Superior temporal gyrus (tissue), 1 donor: Measurements from ENCODE around the gene ATXN7.

ENCODE experiments used
- DNase-seq: peaks from one replicate; pipeline ENCODE4 v3.0.0-alpha.2; 2016; ENCODE audit errors: extremely low spot score

ATXN7 gene

GRCh38 chr3:64021922-64022321 lies 158.3 kb downstream of the ATXN7 start:
- DNase-seq: no peak

DNA sequence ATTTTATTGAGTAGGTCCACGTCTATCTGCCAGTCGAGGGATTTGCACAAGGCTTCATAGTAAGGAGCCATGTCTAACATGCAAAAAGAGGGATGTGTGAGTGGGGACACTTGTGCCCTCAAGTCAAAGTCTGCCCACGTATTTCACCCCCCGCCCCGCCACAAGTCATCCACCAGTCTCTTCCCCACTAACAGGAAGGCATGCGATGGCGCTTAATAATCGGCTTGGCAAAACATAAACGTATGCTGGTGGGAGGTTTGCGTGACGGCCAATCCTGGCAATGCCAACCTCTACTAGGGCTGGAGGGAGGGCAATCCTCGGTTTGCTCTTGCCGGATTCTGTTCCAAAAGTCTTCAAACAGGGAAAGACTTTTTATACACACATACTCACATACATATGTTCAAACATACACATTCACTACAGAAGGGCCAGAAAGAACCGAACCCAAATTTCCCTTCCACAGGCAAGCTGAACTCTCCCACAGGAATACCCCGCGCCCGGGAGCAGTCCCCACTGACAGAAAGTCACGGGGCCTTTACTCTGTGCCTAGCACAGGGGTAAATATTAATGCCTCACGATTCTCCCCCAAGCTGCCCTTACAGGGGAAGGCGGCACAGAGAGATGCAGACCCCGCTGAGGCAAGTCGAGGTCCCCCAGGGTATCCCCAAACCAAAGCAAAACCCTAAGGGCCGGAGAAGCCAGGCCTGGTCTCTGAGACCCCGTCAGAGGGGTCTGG lies 159.0 kb downstream of the ATXN7 start:
- DNase-seq: no peak

DNA sequence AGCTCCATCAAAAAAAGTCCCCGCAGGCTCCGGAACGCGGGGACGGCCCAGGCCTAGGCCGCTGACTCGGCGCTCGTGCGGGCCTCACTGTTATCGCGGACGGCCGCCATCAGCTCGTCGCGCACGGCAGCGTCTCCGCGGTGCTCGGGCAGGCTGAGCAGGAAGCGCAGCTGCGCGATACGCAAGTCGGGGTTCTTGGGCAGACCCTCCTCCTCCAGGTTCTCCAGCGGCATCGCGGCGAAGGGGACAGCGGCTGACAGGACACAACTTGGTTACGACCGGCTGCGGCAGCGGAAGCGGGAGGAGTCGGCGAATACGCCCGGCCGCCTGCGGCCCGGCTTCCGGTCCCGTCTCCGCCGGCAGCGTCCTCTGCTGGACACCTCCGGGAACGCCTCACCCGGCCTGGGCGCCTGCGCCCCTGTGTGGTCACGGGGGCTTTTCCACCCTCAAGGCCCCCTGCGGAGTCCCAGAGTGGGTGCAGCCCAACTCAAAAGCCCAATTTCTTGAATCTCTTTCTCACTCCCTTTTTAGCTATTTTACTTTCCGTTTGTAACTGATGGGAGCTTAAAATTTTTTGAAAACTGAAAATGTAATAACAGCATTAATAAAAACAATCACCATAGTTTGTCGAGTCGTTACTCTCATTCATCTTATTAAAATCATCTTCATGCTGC lies 159.7 kb downstream of the ATXN7 start, which contains the start of gene PSMD6:
PSMD6 (minus strand) TSS at position 308 of the 674 bp plus-strand sequence; CDS start at position 233, 75 bp downstream.
- DNase-seq: peak; percentile 84

DNA sequence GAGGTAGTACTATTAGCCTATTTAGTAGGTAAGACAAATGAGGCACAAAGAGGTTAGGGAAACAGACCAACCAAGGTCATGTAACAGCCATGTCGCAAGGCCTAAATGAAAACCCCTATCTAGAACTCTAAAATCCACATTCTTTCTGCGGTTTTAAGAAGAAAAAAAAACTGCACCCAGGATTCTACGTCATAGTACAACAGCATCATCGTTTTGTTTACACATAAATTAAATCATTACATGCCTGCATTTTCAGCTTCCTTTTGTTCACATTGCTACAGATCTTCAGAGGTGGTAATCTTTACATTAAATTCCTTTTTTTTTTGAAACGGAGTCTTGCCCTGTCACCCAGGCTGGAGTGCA lies 160.2 kb downstream of the ATXN7 start:
- DNase-seq: no peak

GRCh38 chr3:64026346-64026745 lies 162.7 kb downstream of the ATXN7 start:
- no peak for DNase-seq

- DNase-seq: no peak
Observed at GRCh38 chr3:64027658-64028057, 164.0 kb downstream of the ATXN7 start.

DNA sequence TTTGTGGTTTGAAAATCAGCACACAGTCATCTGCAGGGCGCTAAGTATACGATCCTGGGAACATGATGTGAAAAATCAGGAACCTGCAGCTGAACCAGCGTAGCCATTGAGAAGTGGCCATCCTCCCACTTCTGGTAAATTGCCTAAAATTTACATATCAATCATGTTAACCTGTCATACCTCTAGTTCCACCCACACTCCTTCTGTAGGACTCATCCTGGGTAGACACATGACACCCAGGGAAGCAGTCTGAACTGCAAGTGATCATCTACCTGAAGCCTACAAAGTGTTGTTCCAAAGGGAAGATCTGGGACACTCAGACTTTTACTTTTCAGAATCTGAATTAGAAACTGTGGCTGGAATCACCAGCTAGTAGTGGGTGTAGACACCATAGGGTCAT lies 165.1 kb downstream of the ATXN7 start:
- no peak for DNase-seq

GRCh38 chr3:64029287-64029686 lies 165.6 kb downstream of the ATXN7 start:
- DNase-seq: no peak

DNA sequence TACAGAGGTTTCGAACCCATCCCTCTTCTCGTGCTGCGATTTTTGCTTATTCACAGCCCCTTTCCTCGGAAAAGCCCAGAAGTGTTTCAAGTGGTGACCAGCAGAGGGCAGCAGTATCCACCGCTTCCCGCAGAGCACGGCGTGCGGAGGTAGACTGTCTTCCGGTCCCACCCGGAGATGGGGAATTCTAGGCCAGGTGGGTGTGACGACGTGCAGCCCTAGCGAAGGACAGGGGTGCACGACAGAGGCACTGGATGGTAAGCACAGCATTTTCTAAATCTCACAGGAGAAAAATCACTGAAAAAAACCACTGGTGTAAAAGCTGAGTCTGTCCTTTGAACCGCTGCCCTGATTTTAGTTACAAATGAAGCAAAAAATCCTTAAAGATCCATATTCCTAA lies 167.1 kb downstream of the ATXN7 start:
- DNase-seq: peak; percentile 86

GRCh38 chr3:64031540-64032508 lies 168.2 kb downstream of the ATXN7 start:
- DNase-seq: no peak

DNA sequence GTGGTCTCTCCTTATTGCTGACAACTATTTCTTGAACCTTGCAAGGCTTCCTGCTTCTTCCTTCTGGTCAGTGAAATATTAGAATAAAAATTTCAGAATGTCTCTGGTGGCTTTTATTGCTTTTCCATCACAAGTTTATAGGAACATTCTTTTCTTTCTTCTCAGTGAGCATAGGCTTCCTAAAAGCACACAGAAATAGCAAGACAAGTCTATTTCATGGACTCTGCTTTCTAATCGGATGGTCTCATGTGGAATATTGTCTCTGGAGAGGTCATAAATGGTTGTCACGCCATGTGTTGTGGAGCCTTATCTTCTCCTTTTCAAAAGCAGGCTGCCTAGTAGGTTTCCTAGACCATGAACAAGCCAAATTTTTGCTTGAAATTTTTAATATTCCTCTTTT lies 169.4 kb downstream of the ATXN7 start:
- DNase-seq: no peak

- DNase-seq: no peak
Observed at GRCh38 chr3:64037084-64037483, 173.4 kb downstream of the ATXN7 start.

DNA sequence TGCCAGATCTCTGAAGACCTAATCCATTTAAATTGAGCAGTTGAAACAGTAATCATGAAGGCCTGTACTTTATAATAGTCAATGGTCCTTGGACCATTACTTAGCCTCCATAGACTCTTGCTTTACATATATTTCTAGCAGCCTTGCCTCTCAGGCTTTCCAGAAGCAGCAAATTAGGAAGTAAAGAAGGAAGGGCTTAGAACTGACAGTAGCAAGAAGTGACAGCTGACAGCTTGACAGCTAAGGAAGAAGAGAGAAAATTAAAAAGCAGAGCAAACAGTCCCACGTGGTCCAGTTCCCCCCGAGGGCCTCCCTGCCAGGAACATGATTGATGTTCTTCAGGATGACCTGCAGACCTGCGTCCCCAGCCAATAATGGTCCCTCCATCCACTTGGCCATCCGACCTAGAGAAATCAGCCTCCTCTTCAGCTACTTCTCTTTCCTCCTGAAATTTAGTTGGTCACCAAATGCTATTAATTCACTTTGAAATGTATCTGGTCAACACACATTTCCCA lies 174.6 kb downstream of the ATXN7 start:
- no peak for DNase-seq

GRCh38 chr3:64039332-64039731 lies 175.7 kb downstream of the ATXN7 start:
- DNase-seq: no peak

DNA sequence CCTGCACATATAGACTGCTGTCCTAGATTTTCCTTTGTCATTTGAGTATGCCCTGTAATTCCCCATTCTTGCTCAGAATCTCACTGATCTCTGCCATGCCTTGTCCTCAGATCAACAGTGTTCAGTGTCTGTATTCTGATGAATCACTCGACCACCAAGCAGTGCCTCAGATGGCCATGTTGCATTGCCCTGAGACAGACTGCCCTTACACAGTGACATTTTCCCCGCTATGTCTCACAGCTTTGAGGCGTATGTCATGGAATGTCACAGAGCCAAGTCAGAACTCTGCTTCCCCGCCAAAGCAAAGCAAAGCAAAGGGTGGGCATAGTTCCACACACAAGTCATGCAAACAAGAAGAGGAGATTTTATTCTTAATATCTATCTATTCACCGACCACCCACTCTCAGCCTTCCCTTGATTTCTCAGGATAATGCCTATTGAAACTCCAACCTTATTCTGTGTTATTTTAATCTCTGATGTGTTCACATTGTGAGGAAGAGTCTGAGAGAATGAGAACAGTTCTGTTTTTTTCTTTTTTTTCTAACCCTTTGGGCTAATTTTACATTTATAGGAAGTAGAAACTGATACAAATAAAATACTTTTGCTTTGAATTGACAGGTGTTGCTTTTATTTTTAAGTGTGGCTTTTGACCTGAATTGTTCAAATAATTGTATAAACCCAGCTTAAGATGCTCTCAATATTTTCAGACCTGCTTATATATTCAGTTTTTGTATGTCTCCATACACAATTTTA lies 176.5 kb downstream of the ATXN7 start:
- no peak for DNase-seq

DNA sequence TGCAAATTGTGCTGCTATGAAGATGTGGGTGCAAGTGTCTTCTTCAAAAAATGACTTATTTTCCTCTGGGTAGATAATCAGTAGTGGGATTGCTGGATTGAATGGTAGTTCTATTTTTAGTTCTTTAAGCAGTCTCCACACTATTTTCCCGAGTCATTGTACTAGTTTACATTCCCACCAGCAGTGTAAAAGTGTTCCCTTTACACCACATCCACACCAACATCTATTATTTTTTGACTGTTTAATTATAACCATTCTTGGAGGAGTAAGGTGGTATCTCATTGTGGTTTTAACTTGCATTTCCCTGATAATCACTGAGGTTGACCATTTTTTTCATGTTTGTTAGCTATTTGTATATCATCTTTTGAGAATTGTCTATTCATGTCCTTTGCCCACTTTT lies 179.3 kb downstream of the ATXN7 start:
- DNase-seq: no peak

- DNase-seq: peak; percentile 42
Observed at GRCh38 chr3:64046592-64046991, 182.9 kb downstream of the ATXN7 start.

GRCh38 chr3:64046996-64047594 lies 183.4 kb downstream of the ATXN7 start:
- DNase-seq: no peak

- DNase-seq: no peak
Observed at GRCh38 chr3:64047787-64048186, 184.1 kb downstream of the ATXN7 start.

DNA sequence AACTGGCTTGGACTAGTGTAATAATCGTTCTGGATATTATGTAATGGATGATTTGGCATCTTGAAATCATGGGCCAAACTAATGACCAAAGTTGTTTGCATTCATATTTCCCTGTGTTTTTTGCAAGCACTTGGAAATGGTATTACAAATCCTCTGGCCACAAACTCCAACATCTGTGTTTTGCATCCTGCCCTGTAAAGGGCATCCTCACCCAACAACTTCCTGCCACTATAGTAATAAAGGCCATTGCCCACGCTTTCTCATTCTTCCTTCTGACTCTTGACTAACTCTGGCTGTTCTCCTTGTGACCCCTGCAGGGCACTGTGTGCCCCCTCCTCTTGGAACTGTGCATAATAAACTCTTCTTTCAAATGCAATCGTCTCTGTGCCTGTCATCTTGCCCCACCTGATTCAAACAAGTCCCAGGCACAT lies 185.0 kb downstream of the ATXN7 start:
- DNase-seq: no peak

DNA sequence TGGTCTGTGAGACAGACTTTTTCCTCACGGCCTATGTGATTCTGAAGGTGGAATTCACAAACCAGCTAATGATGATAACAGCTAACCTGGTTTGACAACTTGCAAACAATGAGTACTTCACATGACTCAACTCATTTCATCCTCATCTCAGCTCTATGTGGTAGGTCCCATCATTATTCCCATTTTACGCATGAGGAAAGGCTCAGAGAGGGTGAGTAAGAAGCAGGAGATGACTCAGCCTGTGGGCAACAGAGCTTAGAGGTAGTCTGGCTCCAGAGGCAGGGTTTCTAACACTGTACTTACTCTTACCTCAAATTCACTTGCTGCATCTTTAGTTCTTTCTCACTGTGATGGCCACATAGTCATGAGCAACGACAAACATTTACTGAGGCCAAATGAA lies 185.5 kb downstream of the ATXN7 start:
- no peak for DNase-seq
